ENCODE measurements around the gene GPN2.

- TF ChIP-seq CTCF (IDR thresholded peaks at IDR 0.05; ENCODE audit: borderline replicate concordance, extremely low read depth, low read length, poor library complexity, severe bottlenecking) (no peak), EZH2 (IDR thresholded peaks at IDR 0.05; ENCODE audit: borderline replicate concordance, low read depth, low read length, severe bottlenecking) (no peak)
These were observed 40.9 kb downstream of the GPN2 start for GRCh38 chr1:26848941-26849774.
